ENCODE data around the gene SLC35F5. TPM values are rescaled to one million over a fixed set of nuclear protein-coding genes. Genes with fewer than 3 reads are reported as not detected.

Gene SLC35F5
- total and polyA plus RNA-seq, 9 donors = 19.5 to 77.9 (median 59.8) TPM

- TF ChIP-seq EP300 (IDR thresholded peaks at IDR 0.05) = no peak
- TF ChIP-seq POLR2A (IDR thresholded peaks at IDR 0.05) = no peak
- TF ChIP-seq CTCF (IDR thresholded peaks at IDR 0.05) = no peak
- Histone ChIP-seq H3K9me3 (no peaks in the 10 kb centered on the region), H3K27me3 (no peaks in the 10 kb centered on the region), H3K27ac (no peak overlapping the region), H3K36me3 (no peaks in the 10 kb centered on the region), H3K4me1 (ENCODE audit: insufficient read depth) (no peaks in the 10 kb centered on the region), H3K4me3 (no peak overlapping the region)
- WGBS, 3 donors = 16 to 24% (median 22%) methylated on average over 3 of the region's 3 CpGs
- DNase-seq = no peak
- intact Hi-C loops (cut with DNase I) = no loop called here
Observed at GRCh38 chr2:113795405-113795920, 39.0 kb upstream of the SLC35F5 start.

- intact Hi-C loops (cut with DNase I) = no loop called here
- H3K4me3 ChIP-seq = no peak overlapping the region
Observed at GRCh38 chr2:113791697-113792590, 35.5 kb upstream of the SLC35F5 start.

GRCh38 chr2:113784823-113785744, 28.6 kb upstream of the SLC35F5 start:
- no peak for DNase-seq
- H3K27me3 ChIP-seq = no peaks in the 10 kb centered on the region
- no peak overlapping the region for H3K4me3 ChIP-seq
- TF ChIP-seq POLR2A (IDR thresholded peaks at IDR 0.05) = no peak
- no peak for TF ChIP-seq CTCF (IDR thresholded peaks at IDR 0.05)
- TF ChIP-seq EP300 (IDR thresholded peaks at IDR 0.05) = no peak
- no peaks in the 10 kb centered on the region for H3K4me1 ChIP-seq (ENCODE audit: insufficient read depth)
- no peaks in the 10 kb centered on the region for H3K36me3 ChIP-seq
- WGBS, 3 donors = 35 to 55% (median 40%) methylated on average over 8 of the region's 8 CpGs
- H3K9me3 ChIP-seq = no peaks in the 10 kb centered on the region
- intact Hi-C loops (cut with DNase I) = no loop called here
- H3K27ac ChIP-seq = no peak overlapping the region

More at GRCh38 chr2:113791697-113792590, 35.5 kb upstream of the SLC35F5 start:
- H3K27ac ChIP-seq = no peak overlapping the region
- no peak for DNase-seq
- 51 to 63% (median 56%) methylated on average over 5 of the region's 5 CpGs for WGBS, 3 donors
- no peaks in the 10 kb centered on the region for H3K36me3 ChIP-seq
- H3K27me3 ChIP-seq = no peaks in the 10 kb centered on the region
- no peaks in the 10 kb centered on the region for H3K9me3 ChIP-seq
- no peaks in the 10 kb centered on the region for H3K4me1 ChIP-seq (ENCODE audit: insufficient read depth)
- TF ChIP-seq EP300 (IDR thresholded peaks at IDR 0.05) = no peak
- no peak for TF ChIP-seq CTCF (IDR thresholded peaks at IDR 0.05)
- no peak for TF ChIP-seq POLR2A (IDR thresholded peaks at IDR 0.05)

GRCh38 chr2:113780472-113780871, 24.0 kb upstream of the SLC35F5 start:
- Histone ChIP-seq H3K27ac (no peak overlapping the region), H3K9me3 (no peaks in the 10 kb centered on the region), H3K4me3 (no peak overlapping the region), H3K4me1 (ENCODE audit: insufficient read depth) (no peaks in the 10 kb centered on the region), H3K27me3 (no peaks in the 10 kb centered on the region), H3K36me3 (no peaks in the 10 kb centered on the region)
- intact Hi-C loops (cut with DNase I) = no loop called here
- WGBS, 3 donors = 34 to 38% (median 35%) methylated on average over 5 of the region's 5 CpGs
- TF ChIP-seq POLR2A (IDR thresholded peaks at IDR 0.05) (no peak), CTCF (IDR thresholded peaks at IDR 0.05) (no peak), EP300 (IDR thresholded peaks at IDR 0.05) (no peak)
- no peak for DNase-seq
